ENCODE results near the gene CD24.

CD24 gene

GRCh38 chr6:107019047-107019446, 44.5 kb upstream of the CD24 start:
- Histone ChIP-seq H3K27me3 (ENCODE audit: insufficient read depth, low read length) (no peaks in the 10 kb centered on the region), H3K9me3 (ENCODE audit: insufficient read depth, low read depth, low read length) (no peaks in the 10 kb centered on the region)

GRCh38 chr6:107009499-107009898, 35.0 kb upstream of the CD24 start:
- H3K18ac ChIP-seq (ENCODE audit: low read length): no peak overlapping the region
- H2BK120ac ChIP-seq (ENCODE audit: insufficient read depth, low read length, poor library complexity): no peak overlapping the region
- no peak overlapping the region for H2AK5ac ChIP-seq (ENCODE audit: low read length)
- H3K4me2 ChIP-seq (ENCODE audit: low read length): no peak overlapping the region
- no peaks in the 10 kb centered on the region for H3K79me2 ChIP-seq (ENCODE audit: control insufficient read depth, insufficient read depth, low read length, poor library complexity)
- H3K9ac ChIP-seq (ENCODE audit: low read length): no peak overlapping the region
- H3K4me1 ChIP-seq (ENCODE audit: control insufficient read depth in 1 of 2, insufficient read depth in 2 of 2, low read length in 2 of 2): no peaks in the 10 kb centered on the region
- DNase-seq: no peak
- WGBS (ENCODE audit: extremely low coverage, insufficient coverage, insufficient read length): no CpG with 5 or more reads among the region's 2 CpGs
- no peaks in the 10 kb centered on the region for H3K27me3 ChIP-seq (ENCODE audit: insufficient read depth, low read length)
- no peak overlapping the region for H3K14ac ChIP-seq (ENCODE audit: low read length)
- no peak overlapping the region for H2BK5ac ChIP-seq (ENCODE audit: low read depth, low read length, poor library complexity)
- H3K27ac ChIP-seq (ENCODE audit: low read depth, low read length): no peak overlapping the region
- H3K4ac ChIP-seq (ENCODE audit: low read depth, low read length): no peak overlapping the region
- no peaks in the 10 kb centered on the region for H3K36me3 ChIP-seq (ENCODE audit: control insufficient read depth in 1 of 2, insufficient read depth in 2 of 2, low read length in 2 of 2)
- no peak overlapping the region for H2BK12ac ChIP-seq (ENCODE audit: low read length)
- no peak overlapping the region for H4K91ac ChIP-seq (ENCODE audit: low read depth, low read length)
- H3K23ac ChIP-seq (ENCODE audit: low read length): no peak overlapping the region
- H2AFZ ChIP-seq (ENCODE audit: insufficient read depth, low read length, poor library complexity): no peak overlapping the region
- no peaks in the 10 kb centered on the region for H3K79me1 ChIP-seq (ENCODE audit: low read length)
- H3K4me3 ChIP-seq (ENCODE audit: low read depth, low read length): no peak overlapping the region
- H4K12ac ChIP-seq (ENCODE audit: low read depth, low read length): no peak overlapping the region
- no peak overlapping the region for H4K8ac ChIP-seq (ENCODE audit: low read depth, low read length)
- peaks cover 2% of the 10 kb centered on the region for H3K9me3 ChIP-seq (ENCODE audit: insufficient read depth, low read depth, low read length)

More at GRCh38 chr6:107019047-107019446, 44.5 kb upstream of the CD24 start:
- H3K4me3 ChIP-seq (ENCODE audit: low read depth, low read length): no peak overlapping the region
- peak in 1 of 2 donors; percentile 47 for DNase-seq
- H2BK120ac ChIP-seq (ENCODE audit: insufficient read depth, low read length, poor library complexity): no peak overlapping the region
- no peak overlapping the region for H3K4ac ChIP-seq (ENCODE audit: low read depth, low read length)
- no peaks in the 10 kb centered on the region for H3K4me1 ChIP-seq (ENCODE audit: control insufficient read depth in 1 of 2, insufficient read depth in 2 of 2, low read length in 2 of 2)
- no peak overlapping the region for H4K8ac ChIP-seq (ENCODE audit: low read depth, low read length)
- no peak overlapping the region for H3K9ac ChIP-seq (ENCODE audit: low read length)
- no peaks in the 10 kb centered on the region for H3K36me3 ChIP-seq (ENCODE audit: control insufficient read depth in 1 of 2, insufficient read depth in 2 of 2, low read length in 2 of 2)
- no CpG with 5 or more reads among the region's 5 CpGs for WGBS (ENCODE audit: extremely low coverage, insufficient coverage, insufficient read length)
- no peak overlapping the region for H3K4me2 ChIP-seq (ENCODE audit: low read length)
- no peak overlapping the region for H2AFZ ChIP-seq (ENCODE audit: insufficient read depth, low read length, poor library complexity)
- no peak overlapping the region for H3K23ac ChIP-seq (ENCODE audit: low read length)
- no peaks in the 10 kb centered on the region for H3K79me1 ChIP-seq (ENCODE audit: low read length)
- H3K18ac ChIP-seq (ENCODE audit: low read length): no peak overlapping the region
- H3K79me2 ChIP-seq (ENCODE audit: control insufficient read depth, insufficient read depth, low read length, poor library complexity): no peaks in the 10 kb centered on the region
- H3K14ac ChIP-seq (ENCODE audit: low read length): no peak overlapping the region
- no peak overlapping the region for H2BK5ac ChIP-seq (ENCODE audit: low read depth, low read length, poor library complexity)
- no peak overlapping the region for H3K27ac ChIP-seq (ENCODE audit: low read depth, low read length)
- no peak overlapping the region for H2AK5ac ChIP-seq (ENCODE audit: low read length)
- no peak overlapping the region for H2BK12ac ChIP-seq (ENCODE audit: low read length)
- no peak overlapping the region for H4K91ac ChIP-seq (ENCODE audit: low read depth, low read length)
- H4K12ac ChIP-seq (ENCODE audit: low read depth, low read length): no peak overlapping the region

- H3K4me3 ChIP-seq (ENCODE audit: low read depth, low read length): no peak overlapping the region
- no CpG with 5 or more reads among the region's 10 CpGs for WGBS (ENCODE audit: extremely low coverage, insufficient coverage, insufficient read length)
- H3K79me2 ChIP-seq (ENCODE audit: control insufficient read depth, insufficient read depth, low read length, poor library complexity): no peaks in the 10 kb centered on the region
- H2AFZ ChIP-seq (ENCODE audit: insufficient read depth, low read length, poor library complexity): no peak overlapping the region
- H3K18ac ChIP-seq (ENCODE audit: low read length): no peak overlapping the region
- no peak overlapping the region for H2BK120ac ChIP-seq (ENCODE audit: insufficient read depth, low read length, poor library complexity)
- H3K9me3 ChIP-seq (ENCODE audit: insufficient read depth, low read depth, low read length): no peaks in the 10 kb centered on the region
- H3K79me1 ChIP-seq (ENCODE audit: low read length): no peaks in the 10 kb centered on the region
- H3K9ac ChIP-seq (ENCODE audit: low read length): no peak overlapping the region
- H4K8ac ChIP-seq (ENCODE audit: low read depth, low read length): no peak overlapping the region
- no peak overlapping the region for H2BK5ac ChIP-seq (ENCODE audit: low read depth, low read length, poor library complexity)
- no peak overlapping the region for H3K4me2 ChIP-seq (ENCODE audit: low read length)
- DNase-seq: peak; percentile 38 to 71
- no peaks in the 10 kb centered on the region for H3K27me3 ChIP-seq (ENCODE audit: insufficient read depth, low read length)
- no peak overlapping the region for H4K12ac ChIP-seq (ENCODE audit: low read depth, low read length)
- H3K14ac ChIP-seq (ENCODE audit: low read length): no peak overlapping the region
- H3K4ac ChIP-seq (ENCODE audit: low read depth, low read length): no peak overlapping the region
- no peak overlapping the region for H3K23ac ChIP-seq (ENCODE audit: low read length)
- no peak overlapping the region for H2AK5ac ChIP-seq (ENCODE audit: low read length)
- H2BK12ac ChIP-seq (ENCODE audit: low read length): no peak overlapping the region
- no peaks in the 10 kb centered on the region for H3K4me1 ChIP-seq (ENCODE audit: control insufficient read depth in 1 of 2, insufficient read depth in 2 of 2, low read length in 2 of 2)
- H4K91ac ChIP-seq (ENCODE audit: low read depth, low read length): no peak overlapping the region
- no peaks in the 10 kb centered on the region for H3K36me3 ChIP-seq (ENCODE audit: control insufficient read depth in 1 of 2, insufficient read depth in 2 of 2, low read length in 2 of 2)
- H3K27ac ChIP-seq (ENCODE audit: low read depth, low read length): no peak overlapping the region
These were observed 23.0 kb upstream of the CD24 start for GRCh38 chr6:106997392-106998158.

GRCh38 chr6:106995640-106996039, 21.1 kb upstream of the CD24 start:
- no peak overlapping the region for H2AFZ ChIP-seq (ENCODE audit: insufficient read depth, low read length, poor library complexity)
- H2BK5ac ChIP-seq (ENCODE audit: low read depth, low read length, poor library complexity): no peak overlapping the region
- no peak overlapping the region for H4K8ac ChIP-seq (ENCODE audit: low read depth, low read length)
- no peak overlapping the region for H3K23ac ChIP-seq (ENCODE audit: low read length)
- no peak overlapping the region for H4K12ac ChIP-seq (ENCODE audit: low read depth, low read length)
- no peak overlapping the region for H2AK5ac ChIP-seq (ENCODE audit: low read length)
- no peak overlapping the region for H3K4me2 ChIP-seq (ENCODE audit: low read length)
- H3K27me3 ChIP-seq (ENCODE audit: insufficient read depth, low read length): no peaks in the 10 kb centered on the region
- DNase-seq: no peak
- no peaks in the 10 kb centered on the region for H3K9me3 ChIP-seq (ENCODE audit: insufficient read depth, low read depth, low read length)
- H3K4me3 ChIP-seq (ENCODE audit: low read depth, low read length): no peak overlapping the region
- H3K36me3 ChIP-seq (ENCODE audit: control insufficient read depth in 1 of 2, insufficient read depth in 2 of 2, low read length in 2 of 2): no peaks in the 10 kb centered on the region
- H4K91ac ChIP-seq (ENCODE audit: low read depth, low read length): no peak overlapping the region
- no peak overlapping the region for H3K9ac ChIP-seq (ENCODE audit: low read length)
- H3K4ac ChIP-seq (ENCODE audit: low read depth, low read length): no peak overlapping the region
- no peak overlapping the region for H3K27ac ChIP-seq (ENCODE audit: low read depth, low read length)
- no peaks in the 10 kb centered on the region for H3K4me1 ChIP-seq (ENCODE audit: control insufficient read depth in 1 of 2, insufficient read depth in 2 of 2, low read length in 2 of 2)
- no peaks in the 10 kb centered on the region for H3K79me2 ChIP-seq (ENCODE audit: control insufficient read depth, insufficient read depth, low read length, poor library complexity)
- no CpG with 5 or more reads among the region's 3 CpGs for WGBS (ENCODE audit: extremely low coverage, insufficient coverage, insufficient read length)
- H2BK120ac ChIP-seq (ENCODE audit: insufficient read depth, low read length, poor library complexity): no peak overlapping the region
- H3K14ac ChIP-seq (ENCODE audit: low read length): no peak overlapping the region
- no peak overlapping the region for H2BK12ac ChIP-seq (ENCODE audit: low read length)
- no peak overlapping the region for H3K18ac ChIP-seq (ENCODE audit: low read length)
- H3K79me1 ChIP-seq (ENCODE audit: low read length): no peaks in the 10 kb centered on the region
